Prostate gland (tissue), 2 donors: ENCODE measurements around the gene ODAD3. TPM values are rescaled to one million over a fixed set of nuclear protein-coding genes. Genes with fewer than 3 reads are reported as not detected.

Source experiments
- DNase-seq: peaks from one replicate; pipeline ENCODE4 v3.0.0-alpha.2; 2019; ENCODE audit warnings: low spot score
- H3K27ac ChIP-seq, 2 donors: fragments of 200-600 bp; sonication (generic); 2 replicates each; pipeline ENCODE4 v1.5.1; 2017 to 2019
- H3K27me3 ChIP-seq: fragments of 200-600 bp; sonication (generic); replicated peaks from 2 replicates; pipeline ENCODE4 v1.5.1; 2019; ENCODE audit not compliant: insufficient read depth
- H3K36me3 ChIP-seq, 2 donors: fragments of 200-600 bp; sonication (generic); 1 replicate in 1 of 2; 2 replicates in 1 of 2; pipeline versions ENCODE4 v1.5.1 to v1.8.1; 2017 to 2019
- H3K4me1 ChIP-seq: fragments of 200-600 bp; sonication (generic); replicated peaks from 2 replicates; pipeline ENCODE4 v1.5.1; 2019
- H3K4me3 ChIP-seq, 2 donors: fragments of 200-600 bp; sonication (generic); 2 replicates each; pipeline ENCODE4 v1.5.1; 2017 to 2019
- H3K9me3 ChIP-seq: fragments of 200-600 bp; sonication (generic); 2 replicates; pipeline ENCODE4 v1.5.1; 2017
- POLR2A ChIP-seq: fragments of 450-650 bp; IDR thresholded peaks from one replicate; pipeline ENCODE4 v1.6.1; 2016; ENCODE audit warnings: antibody characterized with exemption, mild to moderate bottlenecking
- POLR2AphosphoS5 ChIP-seq: sonication (generic); formaldehyde crosslinking; IDR thresholded peaks from one replicate; pipeline ENCODE4 v1.6.1; 2017; ENCODE audit warnings: antibody characterized with exemption
- WGBS: methylation state at CpG from one replicate; pipeline ENCODE4 v1.1.5; 2018; 5-methylcytosine and 5-hydroxymethylcytosine counted together
- intact Hi-C: fragments of 100-400 bp; cut with DNase I; formaldehyde crosslinking; loops from one replicate; pipeline ENCODE4 v1.14.2; 2022
- total RNA-seq, 2 donors: library from RNA; depleted of rRNA; stranded (reverse); fragments of >200 nt; gene quantifications; one replicate each; pipeline ENCODE4 v1.1.0, GENCODE V29; 2016
- TF ChIP-seq, protein P1 (sequence below), 4 experiments: fragments of 200-600 bp in 2 of 4; fragments of 450-650 bp in 2 of 4; sonication (generic) in 2 of 4; IDR thresholded peaks; 1 replicate in 3 of 4; 2 replicates in 1 of 4; pipeline ENCODE4 v1.5.1; 2016 to 2019; ENCODE audit warnings: antibody characterized with exemption in 4 of 4, mild to moderate bottlenecking in 2 of 4, moderate library complexity in 2 of 4

The ODAD3 gene
- total RNA-seq, 2 donors from 2014 or later: 1.3 to 2.7 TPM

DNA sequence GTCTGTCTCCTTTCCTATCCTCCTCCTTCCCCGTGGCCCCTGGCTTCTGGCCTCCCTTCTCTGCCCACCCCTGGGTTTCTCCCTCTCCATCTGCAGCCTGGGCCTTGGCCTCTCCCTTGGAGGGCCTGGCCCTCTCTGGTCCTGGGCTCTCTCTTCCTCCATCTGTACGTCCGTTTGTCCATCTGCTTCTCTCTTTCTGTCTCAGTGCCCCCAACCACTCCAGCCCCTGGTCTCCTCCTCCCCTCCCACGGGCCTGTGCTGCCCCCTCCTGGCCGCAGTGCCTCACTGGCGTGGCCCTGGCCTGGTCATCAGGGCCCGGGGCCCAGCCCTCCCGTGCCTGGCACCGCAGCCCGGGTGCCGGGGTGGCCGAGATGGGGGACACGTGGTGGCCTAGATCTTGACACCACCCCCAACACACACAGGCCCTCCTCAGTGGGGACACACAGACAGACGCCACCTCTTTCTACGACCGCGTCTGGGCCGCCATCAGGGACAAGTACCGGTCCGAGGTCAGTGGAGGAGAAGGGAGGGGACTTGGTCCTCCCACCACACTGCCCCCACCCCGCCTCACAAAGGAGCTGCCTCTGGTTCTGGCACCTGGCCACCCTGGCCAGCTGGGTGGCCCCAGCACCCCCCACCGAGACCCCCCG lies 11.9 kb upstream of the ODAD3 start:
- intact Hi-C loops: loop anchor here (5.0 kb wide), 1 partner anchor 154 kb away; no protein-coding TSS in a partner anchor
- Histone ChIP-seq H3K27ac (no peak overlapping the region), H3K4me1 (no peaks in the 10 kb centered on the region), H3K36me3 (peaks cover 0 to 12% of the 10 kb centered on the region in 2 donors), H3K9me3 (no peaks in the 10 kb centered on the region), H3K4me3 (no peak overlapping the region), H3K27me3 (no peaks in the 10 kb centered on the region)
- 72% methylated on average over 23 of the region's 23 CpGs for WGBS
- TF ChIP-seq POLR2AphosphoS5: no peak
- TF ChIP-seq, protein P1, sequence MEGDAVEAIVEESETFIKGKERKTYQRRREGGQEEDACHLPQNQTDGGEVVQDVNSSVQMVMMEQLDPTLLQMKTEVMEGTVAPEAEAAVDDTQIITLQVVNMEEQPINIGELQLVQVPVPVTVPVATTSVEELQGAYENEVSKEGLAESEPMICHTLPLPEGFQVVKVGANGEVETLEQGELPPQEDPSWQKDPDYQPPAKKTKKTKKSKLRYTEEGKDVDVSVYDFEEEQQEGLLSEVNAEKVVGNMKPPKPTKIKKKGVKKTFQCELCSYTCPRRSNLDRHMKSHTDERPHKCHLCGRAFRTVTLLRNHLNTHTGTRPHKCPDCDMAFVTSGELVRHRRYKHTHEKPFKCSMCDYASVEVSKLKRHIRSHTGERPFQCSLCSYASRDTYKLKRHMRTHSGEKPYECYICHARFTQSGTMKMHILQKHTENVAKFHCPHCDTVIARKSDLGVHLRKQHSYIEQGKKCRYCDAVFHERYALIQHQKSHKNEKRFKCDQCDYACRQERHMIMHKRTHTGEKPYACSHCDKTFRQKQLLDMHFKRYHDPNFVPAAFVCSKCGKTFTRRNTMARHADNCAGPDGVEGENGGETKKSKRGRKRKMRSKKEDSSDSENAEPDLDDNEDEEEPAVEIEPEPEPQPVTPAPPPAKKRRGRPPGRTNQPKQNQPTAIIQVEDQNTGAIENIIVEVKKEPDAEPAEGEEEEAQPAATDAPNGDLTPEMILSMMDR (IDR thresholded peaks at IDR 0.05): peak; percentile 50 to 85 (median 66)
- no peak for DNase-seq

DNA sequence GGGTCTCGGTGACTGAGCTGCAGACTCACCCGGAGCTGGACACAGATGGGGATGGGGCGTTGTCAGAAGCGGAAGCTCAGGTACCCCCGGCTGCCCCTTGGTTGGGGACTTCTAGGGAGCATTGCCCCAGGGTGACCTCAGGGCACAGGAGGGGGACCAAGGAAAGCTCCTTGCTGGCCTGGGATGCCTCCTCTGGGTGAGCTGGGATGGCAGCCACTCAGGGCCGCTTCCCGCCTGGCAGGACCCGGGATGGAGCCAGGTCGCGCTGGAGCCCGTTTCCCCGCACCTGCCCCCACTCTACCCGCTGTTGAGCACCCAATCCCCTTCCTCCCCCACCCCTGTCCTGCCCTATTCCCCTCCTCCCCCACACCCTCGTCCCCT lies 11.3 kb upstream of the ODAD3 start:
- Histone ChIP-seq H3K27me3 (no peaks in the 10 kb centered on the region), H3K9me3 (no peaks in the 10 kb centered on the region), H3K4me1 (no peaks in the 10 kb centered on the region), H3K4me3 (no peak overlapping the region), H3K36me3 (peaks cover 0 to 13% of the 10 kb centered on the region in 2 donors), H3K27ac (no peak overlapping the region)
- TF ChIP-seq POLR2A: no peak
- TF ChIP-seq, protein P1 (IDR thresholded peaks at IDR 0.05): no peak
- no peak for TF ChIP-seq POLR2AphosphoS5
- DNase-seq: no peak
- WGBS: 84% methylated on average over 14 of the region's 14 CpGs
- intact Hi-C loops: loop anchor here (5.0 kb wide), 1 partner anchor 154 kb away; no protein-coding TSS in a partner anchor

DNA sequence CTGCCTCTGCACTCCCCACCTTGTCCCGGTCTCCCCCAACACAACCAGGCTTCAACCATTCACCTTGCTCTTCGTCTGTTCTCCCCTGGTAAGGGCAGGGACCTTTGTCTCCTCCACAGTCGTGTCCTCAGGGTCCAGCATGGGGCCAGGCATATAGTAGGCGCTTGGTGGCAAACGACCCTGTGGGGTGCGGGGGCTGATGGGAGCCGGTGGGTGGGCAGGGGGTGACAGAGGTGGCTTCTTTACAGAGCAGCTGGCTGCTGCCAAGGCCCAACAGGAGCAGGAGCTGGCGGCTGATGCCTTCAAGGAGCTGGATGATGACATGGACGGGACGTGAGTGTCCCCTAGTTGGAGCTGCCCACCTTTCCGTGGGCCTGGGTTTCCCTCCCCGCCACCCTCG lies 10.2 kb upstream of the ODAD3 start:
- TF ChIP-seq, protein P1 (IDR thresholded peaks at IDR 0.05): no peak
- TF ChIP-seq POLR2A: no peak
- no peak for TF ChIP-seq POLR2AphosphoS5
- Histone ChIP-seq H3K27me3 (no peaks in the 10 kb centered on the region), H3K4me3 (no peak overlapping the region), H3K4me1 (no peaks in the 10 kb centered on the region), H3K9me3 (no peaks in the 10 kb centered on the region), H3K27ac (no peak overlapping the region), H3K36me3 (peaks cover 0 to 20% of the 10 kb centered on the region in 2 donors)
- intact Hi-C loops: loop anchor here (5.0 kb wide), 1 partner anchor 153 kb away; no protein-coding TSS in a partner anchor
- no peak for DNase-seq
- WGBS: 89% methylated on average over 13 of the region's 13 CpGs

DNA sequence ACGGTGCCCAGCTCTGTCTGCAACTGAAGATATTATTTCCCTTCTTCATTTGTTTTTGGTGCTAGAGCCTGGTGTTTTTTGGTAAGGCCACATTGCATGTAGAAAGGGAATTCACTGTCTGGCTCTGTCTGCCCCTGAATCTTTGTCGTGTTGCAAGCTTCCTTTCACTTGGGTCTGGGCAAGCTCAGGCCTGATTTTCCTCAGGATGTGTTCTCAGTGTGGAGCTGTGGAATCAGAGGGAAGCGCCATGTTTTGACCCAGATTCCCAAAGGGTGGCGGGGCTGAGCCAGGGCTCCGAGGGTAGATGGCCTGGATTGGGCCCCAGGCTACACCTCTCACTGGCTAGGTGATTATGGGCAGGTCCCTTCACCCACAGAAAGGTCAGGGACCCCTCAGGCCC lies 9.1 kb upstream of the ODAD3 start:
- DNase-seq: peak; percentile 23
- Histone ChIP-seq H3K36me3 (peaks cover 0 to 18% of the 10 kb centered on the region in 2 donors), H3K27ac (peak overlapping the region in 1 of 2 donors; percentile 47), H3K9me3 (no peaks in the 10 kb centered on the region), H3K27me3 (no peaks in the 10 kb centered on the region), H3K4me3 (no peak overlapping the region), H3K4me1 (no peaks in the 10 kb centered on the region)
- 58% methylated on average over 5 of the region's 5 CpGs for WGBS
- intact Hi-C loops: no loop called here
- TF ChIP-seq, protein P1 (IDR thresholded peaks at IDR 0.05): no peak
- TF ChIP-seq POLR2AphosphoS5 (no peak), POLR2A (no peak)

DNA sequence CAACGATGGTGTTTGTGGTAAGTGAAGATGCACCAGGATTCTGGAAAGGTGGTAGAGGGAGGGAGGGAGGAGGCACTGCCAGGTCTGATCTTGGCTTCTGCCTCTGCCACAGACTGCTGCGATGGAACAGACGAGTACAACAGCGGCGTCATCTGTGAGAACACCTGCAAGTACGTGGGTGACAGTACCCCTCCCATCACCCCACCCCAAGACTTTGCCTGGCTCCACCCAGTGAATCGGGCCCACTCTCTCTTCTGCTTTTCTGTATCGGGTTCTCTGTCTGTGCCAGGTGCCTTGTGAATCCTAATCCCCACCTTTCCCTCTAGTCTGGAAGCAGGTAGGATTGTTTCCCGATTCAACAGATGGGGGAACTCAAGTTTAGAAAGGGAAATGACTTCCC lies 3.0 kb upstream of the ODAD3 start:
- WGBS: 89% methylated on average over 9 of the region's 9 CpGs
- no peak overlapping the region for H3K4me3 ChIP-seq
- H3K4me1 ChIP-seq: peaks cover 12% of the 10 kb centered on the region
- intact Hi-C loops: no loop called here
- no peak overlapping the region for H3K27ac ChIP-seq
- DNase-seq: no peak
- no peaks in the 10 kb centered on the region for H3K27me3 ChIP-seq
- no peaks in the 10 kb centered on the region for H3K9me3 ChIP-seq
- no peak for TF ChIP-seq POLR2A
- TF ChIP-seq, protein P1 (IDR thresholded peaks at IDR 0.05): no peak
- no peak for TF ChIP-seq POLR2AphosphoS5
- peaks cover 4 to 11% of the 10 kb centered on the region in 2 donors for H3K36me3 ChIP-seq
